ENCODE results near the gene BRD2. TPM values are rescaled to one million over a fixed set of nuclear protein-coding genes. Genes with fewer than 3 reads are reported as not detected.

BRD2 gene
- total RNA-seq, 1 experiment from 2014 or later: 222 TPM

DNA sequence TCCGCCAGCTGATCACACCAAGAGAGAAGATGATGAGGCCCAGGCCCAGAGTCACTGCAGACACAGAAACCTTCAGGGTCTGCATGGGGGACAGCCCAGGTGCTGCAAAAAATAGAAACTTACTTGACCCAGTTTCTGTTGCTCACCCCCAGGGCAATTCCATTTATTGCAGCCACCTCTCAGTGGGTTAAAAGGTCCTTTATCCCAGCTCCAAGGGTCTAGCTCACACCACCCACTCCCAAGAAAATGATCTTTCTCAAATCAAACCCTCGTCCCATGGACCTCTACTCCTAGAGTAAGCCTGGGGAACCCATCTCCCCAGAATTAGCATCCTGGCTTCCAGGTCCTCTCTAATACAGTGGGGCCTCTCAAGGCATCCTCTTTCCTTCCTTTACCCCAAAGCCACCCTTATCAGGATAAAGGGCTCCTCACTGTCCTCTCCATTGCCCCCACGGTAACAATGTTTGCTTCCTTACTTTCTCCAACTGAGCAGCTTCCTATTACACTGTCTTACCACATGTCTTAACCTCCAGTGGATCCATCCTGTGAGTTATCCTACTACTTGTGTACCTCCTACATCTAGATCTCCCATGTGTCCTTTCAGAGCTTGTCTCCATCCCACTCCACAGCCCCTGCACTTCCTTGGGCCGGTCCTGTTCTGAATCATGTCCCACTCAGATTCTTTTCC is 32.7 kb upstream of the BRD2 start (continued):
- TF ChIP-seq ZBTB21 (CRISPR knock-in tag; IDR thresholded peaks at IDR 0.05; ENCODE audit: borderline replicate concordance) (no peak), NR1H2 (CRISPR knock-in tag; IDR thresholded peaks at IDR 0.05) (no peak), ZNF232 (CRISPR knock-in tag; IDR thresholded peaks at IDR 0.05) (no peak), FOXJ3 (CRISPR knock-in tag; IDR thresholded peaks at IDR 0.05; ENCODE audit: borderline replicate concordance) (no peak), ESRRA (CRISPR knock-in tag; IDR thresholded peaks at IDR 0.05; ENCODE audit: borderline replicate concordance) (no peak), RORB (CRISPR knock-in tag; IDR thresholded peaks at IDR 0.05) (no peak), ATF2 (CRISPR knock-in tag; IDR thresholded peaks at IDR 0.05; ENCODE audit: borderline replicate concordance, low read depth) (no peak), NFATC4 (CRISPR knock-in tag; IDR thresholded peaks at IDR 0.05) (no peak)

GRCh38 chr6:32936239-32937152 is 31.9 kb upstream of the BRD2 start:
- Mint-ChIP-seq H3K4me3 (no peak overlapping the region), H3K27me3 (ENCODE audit: low read depth) (peaks cover 24% of the 10 kb centered on the region), H3K4me1 (peaks cover 11% of the 10 kb centered on the region), H3K27ac (no peak overlapping the region), H3K36me3 (no peaks in the 10 kb centered on the region), H3K9me3 (no peaks in the 10 kb centered on the region)
- ATAC-seq (no peak), DNase-seq (ENCODE audit: low spot score) (no peak)
- CTCF ChIA-PET: interaction anchor here (1.3 to 6.8 kb wide), 3 partner anchors 11 to 48 kb away, joined by 5 to 162 read pairs (median 6); partner anchors contain the start of gene HLA-DMA
- POLR2A ChIA-PET: no interaction called here
- TF ChIP-seq MLX (CRISPR knock-in tag; IDR thresholded peaks at IDR 0.05) (no peak), HMGA2 (CRISPR knock-in tag; IDR thresholded peaks at IDR 0.05) (no peak), IRF2 (CRISPR knock-in tag; IDR thresholded peaks at IDR 0.05; ENCODE audit: borderline replicate concordance, low read depth) (no peak), ZSCAN18 (CRISPR knock-in tag; IDR thresholded peaks at IDR 0.05) (no peak), MXD4 (CRISPR knock-in tag; IDR thresholded peaks at IDR 0.05; ENCODE audit: borderline replicate concordance) (no peak), ZNF138 (CRISPR knock-in tag; conservative IDR thresholded peaks at IDR 0.05) (no peak), NR2C2 (CRISPR knock-in tag; IDR thresholded peaks at IDR 0.05) (no peak), PREB (CRISPR knock-in tag; IDR thresholded peaks at IDR 0.05; ENCODE audit: borderline replicate concordance) (no peak), E2F1 (CRISPR knock-in tag; IDR thresholded peaks at IDR 0.05) (no peak)
- TF ChIP-seq, protein P1, sequence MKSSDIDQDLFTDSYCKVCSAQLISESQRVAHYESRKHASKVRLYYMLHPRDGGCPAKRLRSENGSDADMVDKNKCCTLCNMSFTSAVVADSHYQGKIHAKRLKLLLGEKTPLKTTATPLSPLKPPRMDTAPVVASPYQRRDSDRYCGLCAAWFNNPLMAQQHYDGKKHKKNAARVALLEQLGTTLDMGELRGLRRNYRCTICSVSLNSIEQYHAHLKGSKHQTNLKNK (CRISPR knock-in tag; IDR thresholded peaks at IDR 0.05): no peak
- TF ChIP-seq, protein P2, sequence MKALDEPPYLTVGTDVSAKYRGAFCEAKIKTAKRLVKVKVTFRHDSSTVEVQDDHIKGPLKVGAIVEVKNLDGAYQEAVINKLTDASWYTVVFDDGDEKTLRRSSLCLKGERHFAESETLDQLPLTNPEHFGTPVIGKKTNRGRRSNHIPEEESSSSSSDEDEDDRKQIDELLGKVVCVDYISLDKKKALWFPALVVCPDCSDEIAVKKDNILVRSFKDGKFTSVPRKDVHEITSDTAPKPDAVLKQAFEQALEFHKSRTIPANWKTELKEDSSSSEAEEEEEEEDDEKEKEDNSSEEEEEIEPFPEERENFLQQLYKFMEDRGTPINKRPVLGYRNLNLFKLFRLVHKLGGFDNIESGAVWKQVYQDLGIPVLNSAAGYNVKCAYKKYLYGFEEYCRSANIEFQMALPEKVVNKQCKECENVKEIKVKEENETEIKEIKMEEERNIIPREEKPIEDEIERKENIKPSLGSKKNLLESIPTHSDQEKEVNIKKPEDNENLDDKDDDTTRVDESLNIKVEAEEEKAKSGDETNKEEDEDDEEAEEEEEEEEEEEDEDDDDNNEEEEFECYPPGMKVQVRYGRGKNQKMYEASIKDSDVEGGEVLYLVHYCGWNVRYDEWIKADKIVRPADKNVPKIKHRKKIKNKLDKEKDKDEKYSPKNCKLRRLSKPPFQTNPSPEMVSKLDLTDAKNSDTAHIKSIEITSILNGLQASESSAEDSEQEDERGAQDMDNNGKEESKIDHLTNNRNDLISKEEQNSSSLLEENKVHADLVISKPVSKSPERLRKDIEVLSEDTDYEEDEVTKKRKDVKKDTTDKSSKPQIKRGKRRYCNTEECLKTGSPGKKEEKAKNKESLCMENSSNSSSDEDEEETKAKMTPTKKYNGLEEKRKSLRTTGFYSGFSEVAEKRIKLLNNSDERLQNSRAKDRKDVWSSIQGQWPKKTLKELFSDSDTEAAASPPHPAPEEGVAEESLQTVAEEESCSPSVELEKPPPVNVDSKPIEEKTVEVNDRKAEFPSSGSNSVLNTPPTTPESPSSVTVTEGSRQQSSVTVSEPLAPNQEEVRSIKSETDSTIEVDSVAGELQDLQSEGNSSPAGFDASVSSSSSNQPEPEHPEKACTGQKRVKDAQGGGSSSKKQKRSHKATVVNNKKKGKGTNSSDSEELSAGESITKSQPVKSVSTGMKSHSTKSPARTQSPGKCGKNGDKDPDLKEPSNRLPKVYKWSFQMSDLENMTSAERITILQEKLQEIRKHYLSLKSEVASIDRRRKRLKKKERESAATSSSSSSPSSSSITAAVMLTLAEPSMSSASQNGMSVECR (CRISPR knock-in tag; IDR thresholded peaks at IDR 0.05; ENCODE audit: borderline replicate concordance): no peak
- TF ChIP-seq, protein P3, sequence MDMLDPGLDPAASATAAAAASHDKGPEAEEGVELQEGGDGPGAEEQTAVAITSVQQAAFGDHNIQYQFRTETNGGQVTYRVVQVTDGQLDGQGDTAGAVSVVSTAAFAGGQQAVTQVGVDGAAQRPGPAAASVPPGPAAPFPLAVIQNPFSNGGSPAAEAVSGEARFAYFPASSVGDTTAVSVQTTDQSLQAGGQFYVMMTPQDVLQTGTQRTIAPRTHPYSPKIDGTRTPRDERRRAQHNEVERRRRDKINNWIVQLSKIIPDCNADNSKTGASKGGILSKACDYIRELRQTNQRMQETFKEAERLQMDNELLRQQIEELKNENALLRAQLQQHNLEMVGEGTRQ (CRISPR knock-in tag; IDR thresholded peaks at IDR 0.05): no peak

Measured in WTC11 (cell line).